Neural progenitor cell (in vitro differentiated cells): Measurements from ENCODE around the gene ACYP1.

Source experiments
- CTCF ChIP-seq: fragments of 200-600 bp; sonication (generic); IDR thresholded peaks from 2 replicates; pipeline ENCODE4 v1.5.1; 2017; ENCODE audit warnings: antibody characterized with exemption, mild to moderate bottlenecking
- EZH2 ChIP-seq: fragments of 200-600 bp; sonication (generic); IDR thresholded peaks from 2 replicates; pipeline ENCODE4 v1.6.1; 2017; ENCODE audit warnings: antibody characterized with exemption, mild to moderate bottlenecking, moderate library complexity
- EZH2phosphoT487 ChIP-seq: fragments of 200-600 bp; sonication (generic); IDR thresholded peaks from 2 replicates; pipeline ENCODE4 v1.6.1; 2017; ENCODE audit warnings: antibody characterized with exemption

GRCh38 chr14:75090353-75090752 lies 26.5 kb upstream of the ACYP1 start:
- TF ChIP-seq CTCF: no peak
- no peak for TF ChIP-seq EZH2
- no peak for TF ChIP-seq EZH2phosphoT487
